ENCODE results near the gene CYP2E1. TPM values are rescaled to one million over a fixed set of nuclear protein-coding genes. Genes with fewer than 3 reads are reported as not detected.

The CYP2E1 gene
- total RNA-seq, 1 donor from 2014 or later = 0.36 TPM

DNA sequence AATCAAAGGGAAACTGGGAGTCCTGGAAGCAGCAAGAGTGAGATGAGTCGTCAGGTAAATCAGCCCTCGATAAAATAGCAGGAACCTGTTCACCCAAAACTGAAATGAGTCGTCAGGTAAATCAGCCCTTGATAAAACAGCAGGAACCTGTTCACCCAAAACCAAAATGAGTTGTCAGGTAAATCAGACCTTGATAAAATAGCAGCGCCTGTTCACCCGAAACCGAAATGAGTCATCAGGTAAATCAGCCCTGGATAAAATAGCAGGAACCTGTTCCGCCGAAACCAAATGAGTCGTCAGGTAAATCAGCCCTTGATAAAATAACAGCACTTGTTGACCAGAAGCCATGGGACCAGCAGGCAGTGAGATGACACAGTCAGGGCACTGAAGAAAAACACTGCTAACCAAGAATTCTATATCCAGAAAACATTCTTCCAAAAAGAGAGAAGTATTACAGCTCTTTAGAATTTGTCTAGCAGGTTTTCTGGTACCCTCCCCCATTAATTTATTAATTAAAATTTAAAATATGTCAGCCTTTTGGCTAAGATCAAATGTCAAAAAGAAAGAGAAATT, 3.4 kb upstream of the CYP2E1 start:
- Histone ChIP-seq H3K36me3 (no peaks in the 10 kb centered on the region), H3K9me3 (ENCODE audit: low read depth) (peaks cover 17% of the 10 kb centered on the region)
- TF ChIP-seq EZH2 (IDR thresholded peaks at IDR 0.05) (no peak), EZH2phosphoT487 (IDR thresholded peaks at IDR 0.05) (no peak)

DNA sequence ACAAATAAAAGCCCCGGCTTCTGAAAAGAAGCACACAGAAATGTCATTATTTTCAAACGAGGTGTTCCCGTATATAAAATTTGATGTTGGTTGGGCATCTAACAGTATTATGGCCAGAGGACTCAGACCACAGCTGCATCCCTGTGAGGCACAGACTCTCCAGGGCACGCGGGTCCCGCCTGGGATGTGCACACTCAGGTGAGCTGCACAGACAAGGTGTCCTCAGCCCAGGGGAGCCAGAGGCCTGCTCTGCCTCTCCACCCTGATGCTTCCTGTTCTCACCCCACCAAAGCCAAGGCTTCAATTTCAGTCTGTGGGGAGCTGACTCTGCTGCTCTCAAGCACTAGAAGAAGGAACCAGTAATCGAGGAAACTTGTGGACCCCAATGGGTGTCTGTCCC, 1.7 kb upstream of the CYP2E1 start:
- Histone ChIP-seq H3K27me3 (no peaks in the 10 kb centered on the region), H4K20me1 (ENCODE audit: low read depth) (no peaks in the 10 kb centered on the region), H3K4me2 (no peak overlapping the region), H2AFZ (replicated peaks) (no peak overlapping the region), H3F3A (ENCODE audit: low read depth) (no peaks in the 10 kb centered on the region), H3K27ac (no peak overlapping the region), H3K9me3 (ENCODE audit: low read depth) (peaks cover 17% of the 10 kb centered on the region), H3K4me1 (no peaks in the 10 kb centered on the region), H3K9ac (no peak overlapping the region), H3K36me3 (no peaks in the 10 kb centered on the region), H3K4me3 (no peak overlapping the region), H3K79me2 (ENCODE audit: low read depth) (no peaks in the 10 kb centered on the region)
- H3K4me3 Mint-ChIP-seq = no peak overlapping the region
- H3K9me3 Mint-ChIP-seq = peaks cover 19% of the 10 kb centered on the region
- DNase-seq (ENCODE audit: low spot score) = no peak
- H3K27me3 Mint-ChIP-seq (ENCODE audit: insufficient read depth, low read depth) = peaks cover 2% of the 10 kb centered on the region
- H3K4me1 Mint-ChIP-seq = no peaks in the 10 kb centered on the region
- no peak overlapping the region for H3K27ac Mint-ChIP-seq
- no peaks in the 10 kb centered on the region for H3K36me3 Mint-ChIP-seq
- TF ChIP-seq EZH2 (IDR thresholded peaks at IDR 0.05) (no peak), CTCF (IDR thresholded peaks at IDR 0.05) (no peak), EZH2phosphoT487 (IDR thresholded peaks at IDR 0.05) (no peak)

More for the DNA sequence above, 3.4 kb upstream of the CYP2E1 start:
- H3K4me1 Mint-ChIP-seq = no peaks in the 10 kb centered on the region
- no peak overlapping the region for H3K27ac Mint-ChIP-seq
- H3K36me3 Mint-ChIP-seq = no peaks in the 10 kb centered on the region
- no peak overlapping the region for H3K4me3 Mint-ChIP-seq
- H2AFZ ChIP-seq (replicated peaks) = no peak overlapping the region
- H3K4me1 ChIP-seq = no peaks in the 10 kb centered on the region
- H3K9me3 Mint-ChIP-seq = peaks cover 12% of the 10 kb centered on the region
- no peak overlapping the region for H3K4me3 ChIP-seq
- H3F3A ChIP-seq (ENCODE audit: low read depth) = no peaks in the 10 kb centered on the region
- no peak overlapping the region for H3K27ac ChIP-seq
- no peaks in the 10 kb centered on the region for H3K79me2 ChIP-seq (ENCODE audit: low read depth)
- peaks cover 6% of the 10 kb centered on the region for H3K27me3 Mint-ChIP-seq (ENCODE audit: insufficient read depth, low read depth)
- no peaks in the 10 kb centered on the region for H4K20me1 ChIP-seq (ENCODE audit: low read depth)
- no peak overlapping the region for H3K4me2 ChIP-seq
- H3K27me3 ChIP-seq = no peaks in the 10 kb centered on the region
- no peak for DNase-seq (ENCODE audit: low spot score)
- no peak overlapping the region for H3K9ac ChIP-seq

DNA sequence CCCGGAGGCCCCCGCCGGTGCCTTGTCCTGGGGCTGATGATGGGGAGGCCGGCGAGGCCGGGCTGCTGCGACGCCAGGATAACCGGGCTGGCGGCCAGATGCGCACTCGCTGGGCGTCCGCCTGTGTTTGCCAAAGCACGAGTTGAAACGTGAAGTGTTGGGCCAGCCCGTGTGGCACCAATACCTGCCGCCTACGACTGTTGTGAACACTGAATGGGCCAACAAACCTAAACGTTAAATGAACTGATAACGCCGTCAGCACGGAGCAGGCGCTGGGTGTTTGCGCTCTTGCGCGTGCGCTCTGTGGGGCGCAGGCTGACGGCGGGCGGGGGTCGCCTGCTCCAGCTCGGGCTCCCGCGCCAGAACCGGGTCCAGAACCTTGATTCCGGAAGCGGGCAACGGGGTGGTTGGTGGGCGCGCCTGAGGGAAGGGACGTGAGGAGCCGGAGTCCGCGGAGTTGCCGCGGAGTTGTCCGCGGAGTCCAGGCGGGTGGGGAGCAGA, 658 bp downstream of the CYP2E1 start:
- no peak overlapping the region for H3K27ac ChIP-seq
- H3K4me2 ChIP-seq = no peak overlapping the region
- H3K9ac ChIP-seq = no peak overlapping the region
- Mint-ChIP-seq H3K4me3 (no peak overlapping the region), H3K4me1 (no peaks in the 10 kb centered on the region), H3K36me3 (no peaks in the 10 kb centered on the region), H3K9me3 (peaks cover 24% of the 10 kb centered on the region), H3K27ac (no peak overlapping the region), H3K27me3 (ENCODE audit: insufficient read depth, low read depth) (peaks cover 8% of the 10 kb centered on the region)
- DNase-seq (ENCODE audit: low spot score) = no peak
- H3F3A ChIP-seq (ENCODE audit: low read depth) = no peaks in the 10 kb centered on the region
- H3K79me2 ChIP-seq (ENCODE audit: low read depth) = no peaks in the 10 kb centered on the region
- H3K9me3 ChIP-seq (ENCODE audit: low read depth) = peaks cover 17% of the 10 kb centered on the region
- H3K4me1 ChIP-seq = no peaks in the 10 kb centered on the region
- H4K20me1 ChIP-seq (ENCODE audit: low read depth) = no peaks in the 10 kb centered on the region
- H2AFZ ChIP-seq (replicated peaks) = no peak overlapping the region
- no peaks in the 10 kb centered on the region for H3K27me3 ChIP-seq
- no peaks in the 10 kb centered on the region for H3K36me3 ChIP-seq
- no peak overlapping the region for H3K4me3 ChIP-seq
- TF ChIP-seq EZH2 (IDR thresholded peaks at IDR 0.05) (no peak), CTCF (IDR thresholded peaks at IDR 0.05) (no peak), EZH2phosphoT487 (IDR thresholded peaks at IDR 0.05) (no peak)

- H3K4me1 Mint-ChIP-seq = no peaks in the 10 kb centered on the region
- Histone ChIP-seq H3F3A (ENCODE audit: low read depth) (no peaks in the 10 kb centered on the region), H3K27me3 (no peaks in the 10 kb centered on the region), H3K4me1 (no peaks in the 10 kb centered on the region), H4K20me1 (ENCODE audit: low read depth) (no peaks in the 10 kb centered on the region), H3K79me2 (ENCODE audit: low read depth) (no peaks in the 10 kb centered on the region), H3K36me3 (no peaks in the 10 kb centered on the region), H3K4me2 (no peak overlapping the region), H3K4me3 (no peak overlapping the region), H3K27ac (no peak overlapping the region), H3K9ac (no peak overlapping the region), H3K9me3 (ENCODE audit: low read depth) (peaks cover 17% of the 10 kb centered on the region), H2AFZ (replicated peaks) (no peak overlapping the region)
- no peak for TF ChIP-seq CTCF (IDR thresholded peaks at IDR 0.05)
- TF ChIP-seq EZH2 (IDR thresholded peaks at IDR 0.05) = no peak
- no peak for TF ChIP-seq EZH2phosphoT487 (IDR thresholded peaks at IDR 0.05)
- peaks cover 24% of the 10 kb centered on the region for H3K9me3 Mint-ChIP-seq
- DNase-seq (ENCODE audit: low spot score) = no peak
- peaks cover 6% of the 10 kb centered on the region for H3K27me3 Mint-ChIP-seq (ENCODE audit: insufficient read depth, low read depth)
- H3K4me3 Mint-ChIP-seq = no peak overlapping the region
- no peaks in the 10 kb centered on the region for H3K36me3 Mint-ChIP-seq
- H3K27ac Mint-ChIP-seq = no peak overlapping the region
Measured at GRCh38 chr10:133528296-133528844, 1.2 kb downstream of the CYP2E1 start.
